ENCODE data around the gene GALM. TPM values are rescaled to one million over a fixed set of nuclear protein-coding genes. Genes with fewer than 3 reads are reported as not detected.

GALM gene
- total RNA-seq, 8 experiments from 2014 or later = 1.7 to 5.3 (median 2.4) TPM

DNA sequence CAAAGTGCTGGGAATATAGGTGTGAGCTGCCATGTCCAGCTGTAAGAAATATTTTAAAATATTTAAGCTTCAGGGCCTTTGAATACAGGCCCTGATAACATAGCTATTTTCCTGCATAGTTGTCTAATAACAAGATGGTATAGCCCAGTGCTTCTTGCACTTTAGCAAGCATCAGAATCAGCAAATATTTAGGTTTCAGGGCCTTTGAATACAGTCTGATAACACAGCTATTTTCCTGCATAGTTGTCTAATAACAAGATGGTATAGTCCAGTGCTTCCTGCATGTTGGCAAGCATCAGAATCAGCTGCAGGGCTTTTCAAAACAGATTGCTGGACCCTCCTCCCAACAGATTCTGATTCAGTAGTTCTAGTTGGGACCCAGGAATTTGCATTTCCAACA is 117.7 kb downstream of the GALM start:
- in situ Hi-C loops (cut with MboI; ENCODE audit: low pct_unique_long_range_greater_than_20kb in 2 of 9, low sequenced_read_pairs in 9 of 9, unreplicated experiment in 9 of 9) = no loop called here
- H3K27ac ChIP-seq = no peak overlapping the region
- no peak overlapping the region for H3K4me3 ChIP-seq
- peaks cover 3 to 12% of the 10 kb centered on the region in 2 donors for H3K4me1 ChIP-seq (replicated peaks in 1 of 2)
- no peak for ATAC-seq (replicated peaks in 6 of 8)

Other genes with a start within 250 kb of the GALM start
- gene HNRNPLL, start 63.2 kb upstream of the GALM start, total RNA-seq = 10 to 100 TPM; 28.2 to 71.5 (median 46.2) TPM
- gene SRSF7, start 85.2 kb downstream of the GALM start, total RNA-seq = 100 to 1,000 TPM in 7 of 8 experiments, 10 to 100 TPM in 1; 86.3 to 270 (median 120) TPM
- gene GEMIN6, start 112.1 kb downstream of the GALM start, total RNA-seq = 10 to 100 TPM in 4 of 8 experiments, 1 to 10 TPM in 4; 7.9 to 26.4 (median 10.2) TPM
- gene DHX57, start 209.8 kb downstream of the GALM start, total RNA-seq = 10 to 100 TPM; 10.6 to 31.8 (median 28.1) TPM
- 100 to 1,000 TPM in 1 of 8 experiments, 10 to 100 TPM in 7; 13.0 to 120 (median 33.8) TPM for gene MORN2, start 209.9 kb downstream of the GALM start, total RNA-seq
- 1 to 10 TPM in 5 of 8 experiments, under 1 TPM in 3; 0.41 to 6.0 (median 1.5) TPM for gene ARHGEF33, start 223.8 kb downstream of the GALM start, total RNA-seq

All from motor neuron (in vitro differentiated cells).